WTC11 (cell line): ENCODE results near the gene MAP6. TPM values are rescaled to one million over a fixed set of nuclear protein-coding genes. Genes with fewer than 3 reads are reported as not detected.

Source experiments
- ATAC-seq: fragments of 200-7000 bp; cut with Tn5 transposase; 2 replicates; pipeline ENCODE4 v1.10.0; 2021; ENCODE audit warnings: mild to moderate bottlenecking, moderate library complexity
- CTCF ChIA-PET: fragments of 300-600 bp; sonication (Branson Sonifier 250); formaldehyde crosslinking; loops from one replicate; lab custom pipeline; 2021; ENCODE audit warnings: antibody characterized with exemption; lab: Charles Lee
- POLR2A ChIA-PET: fragments of 350-600 bp; sonication (Branson Sonifier 250); formaldehyde crosslinking; loops from one replicate; lab custom pipeline; 2021; ENCODE audit warnings: antibody characterized with exemption; lab: Charles Lee
- DNase-seq: peaks from one replicate; pipeline ENCODE4 v3.0.0; 2021; ENCODE audit warnings: low spot score
- H3K27ac Mint-ChIP-seq: 2 replicates; pipeline ENCODE4 v1.8.0; 2021; ENCODE audit warnings: mixed read lengths
- H3K27me3 Mint-ChIP-seq: 2 replicates; pipeline ENCODE4 v1.8.0; 2021; ENCODE audit warnings: low read depth, mild to moderate bottlenecking, moderate library complexity, mixed read lengths
- H3K36me3 Mint-ChIP-seq: 2 replicates; pipeline ENCODE4 v1.8.0; 2021; ENCODE audit warnings: mixed read lengths
- H3K4me1 Mint-ChIP-seq: 2 replicates; pipeline ENCODE4 v1.8.0; 2022; ENCODE audit warnings: mixed read lengths
- H3K4me3 Mint-ChIP-seq: 2 replicates; pipeline ENCODE4 v1.8.0; 2021; ENCODE audit warnings: mild to moderate bottlenecking, moderate library complexity, mixed read lengths
- H3K9me3 Mint-ChIP-seq: 2 replicates; pipeline ENCODE4 v1.8.0; 2021; ENCODE audit warnings: mixed read lengths
- AR ChIP-seq: fragments of 250-450 bp; sonication (Bioruptor Pico); IDR thresholded peaks from 2 replicates; pipeline ENCODE4 v1.9.0; 2021; ENCODE audit warnings: mild to moderate bottlenecking
- CREM ChIP-seq: sonication (generic); formaldehyde crosslinking; IDR thresholded peaks from 2 replicates; pipeline ENCODE4 v1.8.1; 2022; ENCODE audit warnings: mild to moderate bottlenecking, missing genetic modification reagents, moderate library complexity
- ELF4 ChIP-seq: sonication (generic); formaldehyde crosslinking; IDR thresholded peaks from 2 replicates; pipeline ENCODE4 v1.8.1; 2022; ENCODE audit warnings: low read depth, mild to moderate bottlenecking, moderate library complexity, missing genetic modification reagents
- ERG ChIP-seq: fragments of 250-450 bp; sonication (Bioruptor Pico); IDR thresholded peaks from 2 replicates; pipeline ENCODE4 v1.8.0; 2021; ENCODE audit warnings: mild to moderate bottlenecking
- ETV6 ChIP-seq: sonication (generic); formaldehyde crosslinking; IDR thresholded peaks from 2 replicates; pipeline ENCODE4 v1.8.1; 2022; ENCODE audit warnings: mild to moderate bottlenecking, missing genetic modification reagents
- GABPB1 ChIP-seq: sonication (generic); formaldehyde crosslinking; IDR thresholded peaks from 2 replicates; pipeline ENCODE4 v1.8.1; 2023; ENCODE audit warnings: mild to moderate bottlenecking, missing genetic modification reagents
- NFE2L1 ChIP-seq: sonication (generic); formaldehyde crosslinking; IDR thresholded peaks from 2 replicates; pipeline ENCODE4 v1.8.1; 2023; ENCODE audit warnings: missing genetic modification reagents
- NFYB ChIP-seq: sonication (generic); formaldehyde crosslinking; conservative IDR thresholded peaks from 2 replicates; pipeline ENCODE4 v1.8.0; 2022; ENCODE audit warnings: low read depth, missing genetic modification reagents
- SMAD3 ChIP-seq: sonication (generic); formaldehyde crosslinking; IDR thresholded peaks from 2 replicates; pipeline ENCODE4 v1.8.0; 2022; ENCODE audit warnings: missing genetic modification reagents, mild to moderate bottlenecking, borderline replicate concordance
- TCF7 ChIP-seq: sonication (generic); formaldehyde crosslinking; IDR thresholded peaks from 2 replicates; pipeline ENCODE4 v1.8.0; 2022; ENCODE audit warnings: mild to moderate bottlenecking, low read depth, missing genetic modification reagents, moderate library complexity
- TEAD4 ChIP-seq: sonication (generic); formaldehyde crosslinking; IDR thresholded peaks from 2 replicates; pipeline ENCODE4 v1.8.0; 2022; ENCODE audit warnings: mild to moderate bottlenecking, missing genetic modification reagents
- TP53 ChIP-seq: sonication (generic); formaldehyde crosslinking; IDR thresholded peaks from 2 replicates; pipeline ENCODE4 v1.8.1; 2023; ENCODE audit warnings: mild to moderate bottlenecking, missing genetic modification reagents
- ZNF232 ChIP-seq: sonication (generic); formaldehyde crosslinking; IDR thresholded peaks from 2 replicates; pipeline ENCODE4 v1.8.0; 2022; ENCODE audit warnings: mild to moderate bottlenecking, missing genetic modification reagents
- ZNF396 ChIP-seq: fragments of 250-450 bp; sonication (Bioruptor Pico); IDR thresholded peaks from 2 replicates; pipeline ENCODE4 v1.8.0; 2021; ENCODE audit warnings: mild to moderate bottlenecking, moderate library complexity, borderline replicate concordance
- total RNA-seq: library from RNA; stranded (reverse); gene quantifications from 3 replicates; pipeline ENCODE4 v1.2.3, GENCODE V29; 2021
- TF ChIP-seq, protein P1 (sequence below): sonication (generic); formaldehyde crosslinking; IDR thresholded peaks from 2 replicates; pipeline ENCODE4 v1.8.0; 2023; ENCODE audit warnings: mild to moderate bottlenecking, missing genetic modification reagents
- TF ChIP-seq, protein P2 (sequence below): fragments of 250-450 bp; sonication (Bioruptor Pico); IDR thresholded peaks from 2 replicates; pipeline ENCODE4 v2.1.2; 2022; ENCODE audit warnings: mild to moderate bottlenecking, moderate library complexity
- TF ChIP-seq, protein P3 (sequence below): sonication (generic); formaldehyde crosslinking; IDR thresholded peaks from 2 replicates; pipeline ENCODE4 v1.8.1; 2022; ENCODE audit warnings: low read depth, mild to moderate bottlenecking, moderate library complexity, missing genetic modification reagents, borderline replicate concordance
- TF ChIP-seq, protein P4 (sequence below): sonication (generic); formaldehyde crosslinking; IDR thresholded peaks from 2 replicates; pipeline ENCODE4 v1.8.0; 2022; ENCODE audit warnings: mild to moderate bottlenecking, missing genetic modification reagents

The MAP6 gene
- total RNA-seq, 1 experiment from 2014 or later = 0.90 TPM

GRCh38 chr11:75654314-75654713 is 14.5 kb downstream of the MAP6 start (continued):
- TF ChIP-seq AR (CRISPR knock-in tag) = no peak
- no peak for TF ChIP-seq ZNF232 (CRISPR knock-in tag)
- no peak for TF ChIP-seq ELF4 (CRISPR knock-in tag)
- no peak for TF ChIP-seq NFYB (CRISPR knock-in tag)
- TF ChIP-seq ETV6 (CRISPR knock-in tag) = no peak
- no peak for TF ChIP-seq TCF7 (CRISPR knock-in tag)

DNA sequence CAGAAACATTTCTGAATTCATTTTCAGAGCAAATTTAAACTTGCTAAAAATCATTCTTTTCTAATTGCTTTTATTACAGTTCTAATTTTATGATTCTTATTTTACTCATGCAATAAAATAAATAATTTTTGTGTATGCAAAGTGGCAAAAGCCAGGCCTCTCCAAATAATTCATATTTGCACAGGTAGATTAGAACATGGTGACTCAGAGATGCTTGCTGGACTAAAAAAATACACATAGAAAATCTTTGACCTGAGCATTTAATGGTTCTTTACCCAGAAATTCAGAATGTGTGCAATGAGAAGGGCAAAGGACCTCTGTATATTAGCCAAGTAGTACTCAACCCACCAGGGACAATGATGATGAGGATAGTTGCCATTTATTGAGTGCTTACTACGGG is 15.3 kb downstream of the MAP6 start:
- no peak for DNase-seq
- H3K27me3 Mint-ChIP-seq = no peaks in the 10 kb centered on the region; the same call in 1 of the 2 replicates
- H3K4me1 Mint-ChIP-seq = no peaks in the 10 kb centered on the region
- ATAC-seq = no peak
- ChIA-PET CTCF (interaction anchor here (1.8 kb wide), 1 partner anchor 56 kb away, joined by 4 read pairs; no protein-coding TSS in a partner anchor), POLR2A (no interaction called here)
- no peaks in the 10 kb centered on the region for H3K9me3 Mint-ChIP-seq
- TF ChIP-seq, protein P1, sequence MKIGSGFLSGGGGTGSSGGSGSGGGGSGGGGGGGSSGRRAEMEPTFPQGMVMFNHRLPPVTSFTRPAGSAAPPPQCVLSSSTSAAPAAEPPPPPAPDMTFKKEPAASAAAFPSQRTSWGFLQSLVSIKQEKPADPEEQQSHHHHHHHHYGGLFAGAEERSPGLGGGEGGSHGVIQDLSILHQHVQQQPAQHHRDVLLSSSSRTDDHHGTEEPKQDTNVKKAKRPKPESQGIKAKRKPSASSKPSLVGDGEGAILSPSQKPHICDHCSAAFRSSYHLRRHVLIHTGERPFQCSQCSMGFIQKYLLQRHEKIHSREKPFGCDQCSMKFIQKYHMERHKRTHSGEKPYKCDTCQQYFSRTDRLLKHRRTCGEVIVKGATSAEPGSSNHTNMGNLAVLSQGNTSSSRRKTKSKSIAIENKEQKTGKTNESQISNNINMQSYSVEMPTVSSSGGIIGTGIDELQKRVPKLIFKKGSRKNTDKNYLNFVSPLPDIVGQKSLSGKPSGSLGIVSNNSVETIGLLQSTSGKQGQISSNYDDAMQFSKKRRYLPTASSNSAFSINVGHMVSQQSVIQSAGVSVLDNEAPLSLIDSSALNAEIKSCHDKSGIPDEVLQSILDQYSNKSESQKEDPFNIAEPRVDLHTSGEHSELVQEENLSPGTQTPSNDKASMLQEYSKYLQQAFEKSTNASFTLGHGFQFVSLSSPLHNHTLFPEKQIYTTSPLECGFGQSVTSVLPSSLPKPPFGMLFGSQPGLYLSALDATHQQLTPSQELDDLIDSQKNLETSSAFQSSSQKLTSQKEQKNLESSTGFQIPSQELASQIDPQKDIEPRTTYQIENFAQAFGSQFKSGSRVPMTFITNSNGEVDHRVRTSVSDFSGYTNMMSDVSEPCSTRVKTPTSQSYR (CRISPR knock-in tag) = no peak
- TF ChIP-seq TCF7 (CRISPR knock-in tag) (no peak), SMAD3 (CRISPR knock-in tag) (no peak), NFE2L1 (no peak), ZNF396 (CRISPR knock-in tag) (no peak), ERG (no peak), TEAD4 (CRISPR knock-in tag) (no peak)
- TF ChIP-seq, protein P2, sequence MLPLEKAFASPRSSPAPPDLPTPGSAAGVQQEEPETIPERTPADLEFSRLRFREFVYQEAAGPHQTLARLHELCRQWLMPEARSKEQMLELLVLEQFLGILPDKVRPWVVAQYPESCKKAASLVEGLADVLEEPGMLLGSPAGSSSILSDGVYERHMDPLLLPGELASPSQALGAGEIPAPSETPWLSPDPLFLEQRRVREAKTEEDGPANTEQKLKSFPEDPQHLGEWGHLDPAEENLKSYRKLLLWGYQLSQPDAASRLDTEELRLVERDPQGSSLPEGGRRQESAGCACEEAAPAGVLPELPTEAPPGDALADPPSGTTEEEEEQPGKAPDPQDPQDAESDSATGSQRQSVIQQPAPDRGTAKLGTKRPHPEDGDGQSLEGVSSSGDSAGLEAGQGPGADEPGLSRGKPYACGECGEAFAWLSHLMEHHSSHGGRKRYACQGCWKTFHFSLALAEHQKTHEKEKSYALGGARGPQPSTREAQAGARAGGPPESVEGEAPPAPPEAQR (CRISPR knock-in tag) = no peak
- TF ChIP-seq, protein P3, sequence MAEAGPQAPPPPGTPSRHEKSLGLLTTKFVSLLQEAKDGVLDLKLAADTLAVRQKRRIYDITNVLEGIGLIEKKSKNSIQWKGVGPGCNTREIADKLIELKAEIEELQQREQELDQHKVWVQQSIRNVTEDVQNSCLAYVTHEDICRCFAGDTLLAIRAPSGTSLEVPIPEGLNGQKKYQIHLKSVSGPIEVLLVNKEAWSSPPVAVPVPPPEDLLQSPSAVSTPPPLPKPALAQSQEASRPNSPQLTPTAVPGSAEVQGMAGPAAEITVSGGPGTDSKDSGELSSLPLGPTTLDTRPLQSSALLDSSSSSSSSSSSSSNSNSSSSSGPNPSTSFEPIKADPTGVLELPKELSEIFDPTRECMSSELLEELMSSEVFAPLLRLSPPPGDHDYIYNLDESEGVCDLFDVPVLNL (CRISPR knock-in tag) = no peak
- H3K36me3 Mint-ChIP-seq = no peaks in the 10 kb centered on the region
- no peak overlapping the region for H3K27ac Mint-ChIP-seq
- no peak overlapping the region for H3K4me3 Mint-ChIP-seq

GRCh38 chr11:75652936-75653335 is 15.9 kb downstream of the MAP6 start:
- Mint-ChIP-seq H3K4me3 (no peak overlapping the region), H3K36me3 (no peaks in the 10 kb centered on the region), H3K9me3 (no peaks in the 10 kb centered on the region), H3K27me3 (no peaks in the 10 kb centered on the region; the same call in 1 of the 2 replicates), H3K27ac (no peak overlapping the region), H3K4me1 (no peaks in the 10 kb centered on the region)
- TF ChIP-seq CREM (no peak), ERG (no peak), GABPB1 (no peak), TP53 (CRISPR knock-in tag) (no peak)
- TF ChIP-seq, protein P4, sequence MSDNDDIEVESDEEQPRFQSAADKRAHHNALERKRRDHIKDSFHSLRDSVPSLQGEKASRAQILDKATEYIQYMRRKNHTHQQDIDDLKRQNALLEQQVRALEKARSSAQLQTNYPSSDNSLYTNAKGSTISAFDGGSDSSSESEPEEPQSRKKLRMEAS = no peak
- no peak for ATAC-seq
- ChIA-PET CTCF (interaction anchor here (1.8 kb wide), 1 partner anchor 55 kb away, joined by 4 read pairs; no protein-coding TSS in a partner anchor), POLR2A (no interaction called here)
- DNase-seq = no peak
